Muscle of leg (tissue), 11 donors: ENCODE data around the gene HOTAIR. TPM values are rescaled to one million over a fixed set of nuclear protein-coding genes. Genes with fewer than 3 reads are reported as not detected.
A peak's percentile ranks its signal among the peaks of the same experiment; 100 is the strongest.

ENCODE experiments used
- DNase-seq: peaks from one replicate; pipeline ENCODE4 v3.0.0; 2013
- H3K27ac ChIP-seq: one replicate; pipeline ENCODE4 v1.5.1; 2013; ENCODE audit warnings: mild to moderate bottlenecking, low read length, control low read depth
- H3K27me3 ChIP-seq: one replicate; pipeline ENCODE4 v1.6.1; 2013; ENCODE audit warnings: low read length; ENCODE audit not compliant: control insufficient read depth, insufficient read depth
- H3K36me3 ChIP-seq: one replicate; pipeline ENCODE4 v1.6.1; 2013; ENCODE audit warnings: low read length; ENCODE audit not compliant: control insufficient read depth, insufficient read depth
- H3K4me1 ChIP-seq: one replicate; pipeline ENCODE4 v1.6.1; 2013; ENCODE audit warnings: low read length; ENCODE audit not compliant: control insufficient read depth, insufficient read depth
- H3K4me3 ChIP-seq: one replicate; pipeline ENCODE4 v1.5.1; 2013; ENCODE audit warnings: low read length, control low read depth
- H3K9me3 ChIP-seq: replicated peaks from 2 replicates; pipeline ENCODE4 v1.6.1; 2013; ENCODE audit warnings: low read depth, low read length; ENCODE audit not compliant: control insufficient read depth
- WGBS: methylation state at CpG from one replicate; pipeline ENCODE4 v1.1.5; 2013; ENCODE audit warnings: missing lambda C conversion rate; ENCODE audit not compliant: insufficient coverage; 5-methylcytosine and 5-hydroxymethylcytosine counted together
- polyA plus RNA-seq, 8 donors: library from polyadenylated mRNA; unstranded; fragments of 120-200 nt; gene quantifications; one replicate each; pipeline versions ENCODE4 v1.2.1 to v1.2.3, GENCODE V29; 2013; ENCODE audit warnings: inconsistent platforms in 1 of 8, low replicate concordance in 1 of 8; ENCODE audit not compliant: insufficient read length in 8 of 8, insufficient read depth in 1 of 8
- total RNA-seq: library from RNA; stranded (reverse); fragments of 120-200 nt; gene quantifications from one replicate; pipeline ENCODE4 v1.2.4, GENCODE V29; 2013

HOTAIR gene
- total and polyA plus RNA-seq, 9 donors = 1.8 to 13.2 (median 3.2) TPM

GRCh38 chr12:53966085-53966384, 8.7 kb downstream of the HOTAIR start:
- DNase-seq = no peak
- H3K27ac ChIP-seq = peak overlapping the region; percentile 90
- peaks cover 89% of the 10 kb centered on the region for H3K27me3 ChIP-seq

GRCh38 chr12:53965281-53966084, 9.3 kb downstream of the HOTAIR start:
- WGBS = 4% methylated on average over 18 of the region's 18 CpGs
- Histone ChIP-seq H3K4me3 (peak overlapping the region; percentile 52), H3K9me3 (no peaks in the 10 kb centered on the region), H3K27me3 (peaks cover 89% of the 10 kb centered on the region), H3K4me1 (peaks cover 63% of the 10 kb centered on the region), H3K27ac (peak overlapping the region; percentile 90), H3K36me3 (peaks cover 2% of the 10 kb centered on the region)
- DNase-seq = peak; percentile 92

More at GRCh38 chr12:53966085-53966384, 8.7 kb downstream of the HOTAIR start:
- Histone ChIP-seq H3K4me3 (peak overlapping the region; percentile 52), H3K4me1 (peaks cover 59% of the 10 kb centered on the region), H3K36me3 (peaks cover 2% of the 10 kb centered on the region), H3K9me3 (no peaks in the 10 kb centered on the region)
- 3% methylated on average over 8 of the region's 15 CpGs for WGBS

- peak overlapping the region; percentile 90 for H3K27ac ChIP-seq
- H3K4me3 ChIP-seq = peak overlapping the region; percentile 9
- H3K4me1 ChIP-seq = peaks cover 60% of the 10 kb centered on the region
- peak; percentile 43 for DNase-seq
- H3K36me3 ChIP-seq = peaks cover 2% of the 10 kb centered on the region
- WGBS = no CpG with 5 or more reads among the region's 2 CpGs
- peaks cover 89% of the 10 kb centered on the region for H3K27me3 ChIP-seq
- no peaks in the 10 kb centered on the region for H3K9me3 ChIP-seq
These were observed 10.4 kb downstream of the HOTAIR start for GRCh38 chr12:53964315-53964713.

- peaks cover 88% of the 10 kb centered on the region for H3K27me3 ChIP-seq
- peak; percentile 23 for DNase-seq
These were observed 11.1 kb downstream of the HOTAIR start for GRCh38 chr12:53963434-53964314.

GRCh38 chr12:53963005-53963404, 11.7 kb downstream of the HOTAIR start:
- Histone ChIP-seq H3K4me1 (peaks cover 48% of the 10 kb centered on the region), H3K9me3 (no peaks in the 10 kb centered on the region), H3K4me3 (peak overlapping the region; percentile 31), H3K27me3 (peaks cover 88% of the 10 kb centered on the region), H3K27ac (peak overlapping the region; percentile 90), H3K36me3 (peaks cover 2% of the 10 kb centered on the region)
- WGBS = 56% methylated on average over 6 of the region's 7 CpGs
- DNase-seq = no peak

More at GRCh38 chr12:53963434-53964314, 11.1 kb downstream of the HOTAIR start:
- 30% methylated on average over 22 of the region's 38 CpGs for WGBS
- peaks cover 2% of the 10 kb centered on the region for H3K36me3 ChIP-seq
- H3K4me1 ChIP-seq = peaks cover 54% of the 10 kb centered on the region
- H3K4me3 ChIP-seq = peak overlapping the region; percentile 31
- H3K27ac ChIP-seq = peak overlapping the region; percentile 90
- no peaks in the 10 kb centered on the region for H3K9me3 ChIP-seq

GRCh38 chr12:53961025-53961761, 13.6 kb downstream of the HOTAIR start:
- no peak overlapping the region for H3K27ac ChIP-seq
- 12% methylated on average over 69 of the region's 72 CpGs for WGBS
- H3K36me3 ChIP-seq = peaks cover 2% of the 10 kb centered on the region
- H3K27me3 ChIP-seq = peaks cover 88% of the 10 kb centered on the region
- DNase-seq = peak; percentile 48
- H3K4me3 ChIP-seq = peak overlapping the region; percentile 15
- H3K9me3 ChIP-seq = no peaks in the 10 kb centered on the region
- peaks cover 31% of the 10 kb centered on the region for H3K4me1 ChIP-seq

GRCh38 chr12:53960187-53961024, 14.3 kb downstream of the HOTAIR start:
- no peak overlapping the region for H3K27ac ChIP-seq
- H3K9me3 ChIP-seq = no peaks in the 10 kb centered on the region
- peaks cover 2% of the 10 kb centered on the region for H3K36me3 ChIP-seq
- peaks cover 89% of the 10 kb centered on the region for H3K27me3 ChIP-seq
- DNase-seq = peak; percentile 32
- H3K4me3 ChIP-seq = peak overlapping the region; percentile 15
- WGBS = 31% methylated on average over 32 of the region's 39 CpGs
- H3K4me1 ChIP-seq = peaks cover 31% of the 10 kb centered on the region

- Histone ChIP-seq H3K36me3 (peaks cover 2% of the 10 kb centered on the region), H3K9me3 (no peaks in the 10 kb centered on the region), H3K4me1 (peaks cover 32% of the 10 kb centered on the region), H3K27ac (no peak overlapping the region), H3K27me3 (peaks cover 89% of the 10 kb centered on the region), H3K4me3 (no peak overlapping the region)
- WGBS = 83% methylated on average over 3 of the region's 4 CpGs
- no peak for DNase-seq
These were observed 15.4 kb downstream of the HOTAIR start for GRCh38 chr12:53959314-53959713.

- H3K27me3 ChIP-seq = peaks cover 92% of the 10 kb centered on the region
- no peak overlapping the region for H3K27ac ChIP-seq
- 52% methylated on average over 3 of the region's 3 CpGs for WGBS
- H3K9me3 ChIP-seq = no peaks in the 10 kb centered on the region
- peaks cover 2% of the 10 kb centered on the region for H3K36me3 ChIP-seq
- H3K4me1 ChIP-seq = peaks cover 32% of the 10 kb centered on the region
- H3K4me3 ChIP-seq = no peak overlapping the region
- DNase-seq = no peak
These were observed 16.6 kb downstream of the HOTAIR start for GRCh38 chr12:53958128-53958527.
